IMR-90 (cell line): ENCODE measurements around the gene BSDC1. TPM values are rescaled to one million over a fixed set of nuclear protein-coding genes. Genes with fewer than 3 reads are reported as not detected.

ENCODE experiments used
- ATAC-seq: fragments of 200-7000 bp; cut with Tn5 transposase; 2 replicates; pipeline ENCODE4 v1.9.1; 2020; ENCODE audit warnings: low read depth, mild to moderate bottlenecking, moderate library complexity
- BruUV-seq: library from RNA; stranded (reverse); fragments of 400-500 nt; replicated peaks from 2 replicates; lab custom pipeline; 2021; lab: Mats Ljungman, UMichigan
- CTCF ChIA-PET: fragments of 300-600 bp; formaldehyde crosslinking; extraction: SDS; loops from one replicate; lab custom pipeline; 2021; ENCODE audit warnings: antibody characterized with exemption; lab: Yijun Ruan, JAX
- POLR2A ChIA-PET: fragments of 300-600 bp; sonication (Branson Sonifier 250); formaldehyde crosslinking; loops from one replicate; lab custom pipeline; 2022; ENCODE audit warnings: antibody characterized with exemption; ENCODE audit not compliant: unreplicated experiment; lab: Charles Lee
- DNase-seq: peaks from one replicate; pipeline ENCODE4 v3.0.0; 2013
- H2AFZ ChIP-seq: replicated peaks from 2 replicates; pipeline ENCODE3; 2013; ENCODE audit warnings: low read length, mild to moderate bottlenecking; ENCODE audit not compliant: poor library complexity
- H2AK5ac ChIP-seq: 2 replicates; pipeline ENCODE4 v1.6.1; 2013; ENCODE audit warnings: low read depth, low read length, inconsistent platforms
- H2AK9ac ChIP-seq: replicated peaks from 2 replicates; pipeline ENCODE3; 2013; ENCODE audit warnings: mild to moderate bottlenecking, low read depth, low read length, moderate library complexity; ENCODE audit not compliant: poor library complexity
- H2BK120ac ChIP-seq: 2 replicates; pipeline ENCODE4 v1.6.1; 2013; ENCODE audit warnings: low read depth, low read length, inconsistent platforms
- H2BK15ac ChIP-seq: 3 replicates; pipeline ENCODE4 v1.6.1; 2013; ENCODE audit warnings: low read depth, low read length, inconsistent platforms
- H2BK20ac ChIP-seq: 2 replicates; pipeline ENCODE4 v1.6.1; 2013; ENCODE audit warnings: low read depth, mild to moderate bottlenecking, inconsistent platforms, low read length, moderate library complexity
- H2BK5ac ChIP-seq: 2 replicates; pipeline ENCODE4 v1.6.1; 2013; ENCODE audit warnings: mild to moderate bottlenecking, low read depth, low read length, inconsistent platforms; ENCODE audit not compliant: poor library complexity, severe bottlenecking
- H3K14ac ChIP-seq: replicated peaks from 2 replicates; pipeline ENCODE4 v1.6.1; 2013; ENCODE audit warnings: low read depth, low read length, inconsistent platforms
- H3K18ac ChIP-seq: 2 replicates; pipeline ENCODE4 v1.6.1; 2013; ENCODE audit warnings: low read depth, low read length, control low read depth
- H3K23ac ChIP-seq: 2 replicates; pipeline ENCODE4 v1.6.1; 2013; ENCODE audit warnings: low read depth, low read length, inconsistent platforms
- H3K27ac ChIP-seq: 2 replicates; pipeline ENCODE4 v1.5.1; 2013; ENCODE audit warnings: mild to moderate bottlenecking, control low read depth, low read length; ENCODE audit not compliant: insufficient read depth
- H3K27me3 ChIP-seq: 2 replicates; pipeline ENCODE4 v1.6.1; 2013; ENCODE audit warnings: low read length; ENCODE audit not compliant: control insufficient read depth, insufficient read depth
- H3K36me3 ChIP-seq: 2 replicates; pipeline ENCODE4 v1.6.1; 2013; ENCODE audit warnings: low read length, mixed read lengths; ENCODE audit not compliant: control insufficient read depth, insufficient read depth
- H3K4ac ChIP-seq: 2 replicates; pipeline ENCODE4 v1.6.1; 2013; ENCODE audit warnings: low read depth, low read length, inconsistent platforms
- H3K4me1 ChIP-seq: 2 replicates; pipeline ENCODE4 v1.6.1; 2013; ENCODE audit warnings: low read length, mixed read lengths; ENCODE audit not compliant: control insufficient read depth, insufficient read depth
- H3K4me2 ChIP-seq: 2 replicates; pipeline ENCODE4 v1.6.1; 2013; ENCODE audit warnings: low read depth, mild to moderate bottlenecking, control low read depth, low read length, moderate library complexity
- H3K4me3 ChIP-seq: 2 replicates; pipeline ENCODE4 v1.5.1; 2013; ENCODE audit warnings: low read depth, mild to moderate bottlenecking, control low read depth, low read length, moderate library complexity; ENCODE audit not compliant: insufficient read depth
- H3K56ac ChIP-seq: 2 replicates; pipeline ENCODE4 v1.6.1; 2013; ENCODE audit warnings: low read length, inconsistent platforms; ENCODE audit not compliant: insufficient read depth; ENCODE audit errors: extremely low read depth
- H3K79me1 ChIP-seq, 2 experiments: 2 replicates each; pipeline ENCODE4 v1.6.1; 2013; ENCODE audit warnings: low read length in 2 of 2, inconsistent platforms in 1 of 2, low read depth in 1 of 2
- H3K9ac ChIP-seq: 2 replicates; pipeline ENCODE4 v1.6.1; 2013; ENCODE audit warnings: low read depth, low read length, control low read depth
- H3K9me1 ChIP-seq: 2 replicates; pipeline ENCODE4 v1.6.1; 2013; ENCODE audit warnings: low read length, inconsistent platforms; ENCODE audit not compliant: insufficient read depth
- H3K9me3 ChIP-seq: 2 replicates; pipeline ENCODE4 v1.6.1; 2013; ENCODE audit warnings: low read length; ENCODE audit not compliant: control insufficient read depth, insufficient read depth
- H4K20me1 ChIP-seq: 2 replicates; pipeline ENCODE4 v1.6.1; 2013; ENCODE audit warnings: low read length, inconsistent platforms; ENCODE audit not compliant: insufficient read depth
- H4K5ac ChIP-seq: 2 replicates; pipeline ENCODE4 v1.6.1; 2013; ENCODE audit warnings: mild to moderate bottlenecking, low read depth, low read length, control low read depth
- H4K8ac ChIP-seq, 2 experiments: 2 replicates each; pipeline ENCODE4 v1.6.1; 2013; ENCODE audit warnings: low read depth in 2 of 2, low read length in 2 of 2, control low read depth in 1 of 2, inconsistent platforms in 1 of 2
- H4K91ac ChIP-seq: 2 replicates; pipeline ENCODE4 v1.6.1; 2013; ENCODE audit warnings: low read depth, low read length, inconsistent platforms; ENCODE audit not compliant: insufficient read depth
- BHLHE40 ChIP-seq: fragments of 150-350 bp; IDR thresholded peaks from 2 replicates; pipeline ENCODE4 v1.6.1; 2016; ENCODE audit warnings: mild to moderate bottlenecking, low read depth, low read length
- CEBPB ChIP-seq: IDR thresholded peaks from 2 replicates; pipeline ENCODE4 v1.6.1; 2012; ENCODE audit warnings: low read depth, low read length, improper control_type of control experiment
- CHD1 ChIP-seq: IDR thresholded peaks from 2 replicates; pipeline ENCODE4 v1.6.1; 2012; ENCODE audit warnings: low read depth, low read length, improper control_type of control experiment
- FOS ChIP-seq: fragments of 150-350 bp; IDR thresholded peaks from 2 replicates; pipeline ENCODE4 v1.6.1; 2016; ENCODE audit warnings: low read depth, low read length
- MAFK ChIP-seq: IDR thresholded peaks from 2 replicates; pipeline ENCODE4 v1.6.1; 2012; ENCODE audit warnings: low read depth, low read length, improper control_type of control experiment
- MAZ ChIP-seq: IDR thresholded peaks from 2 replicates; pipeline ENCODE4 v1.6.1; 2012; ENCODE audit warnings: low read depth, mild to moderate bottlenecking, low read length, improper control_type of control experiment, moderate library complexity, borderline replicate concordance
- NFE2L2 ChIP-seq: fragments of 150-350 bp; IDR thresholded peaks from 2 replicates; pipeline ENCODE4 v1.6.1; 2016; ENCODE audit warnings: low read depth, mild to moderate bottlenecking, low read length
- POLR2A ChIP-seq: IDR thresholded peaks from 2 replicates; pipeline ENCODE4 v1.6.1; 2012; ENCODE audit warnings: mild to moderate bottlenecking, low read depth, low read length
- RAD21 ChIP-seq: IDR thresholded peaks from 2 replicates; pipeline ENCODE4 v1.6.1; 2012; ENCODE audit warnings: low read length, improper control_type of control experiment
- RCOR1 ChIP-seq: IDR thresholded peaks from 2 replicates; pipeline ENCODE4 v1.6.1; 2012; ENCODE audit warnings: mild to moderate bottlenecking, low read length, improper control_type of control experiment; ENCODE audit not compliant: insufficient replicate concordance
- RFX5 ChIP-seq: IDR thresholded peaks from 2 replicates; pipeline ENCODE4 v1.8.0; 2012; ENCODE audit warnings: low read depth, mild to moderate bottlenecking, low read length, moderate library complexity
- SMC3 ChIP-seq: fragments of 150-350 bp; IDR thresholded peaks from 2 replicates; pipeline ENCODE4 v1.6.1; 2016; ENCODE audit warnings: low read depth, mild to moderate bottlenecking, antibody characterized with exemption, low read length, moderate library complexity
- USF2 ChIP-seq: fragments of 150-350 bp; IDR thresholded peaks from 2 replicates; pipeline ENCODE4 v1.6.1; 2017; ENCODE audit warnings: mild to moderate bottlenecking, antibody characterized with exemption, low read length, low read depth
- WGBS, 2 experiments: methylation state at CpG; one replicate each; pipeline versions ENCODE4 v1.1.5 to v1.1.7; 2013; ENCODE audit warnings: missing lambda C conversion rate in 2 of 2; ENCODE audit not compliant: insufficient read length in 1 of 2; ENCODE audit errors: extremely low coverage in 2 of 2; 5-methylcytosine and 5-hydroxymethylcytosine counted together
- dilution Hi-C: fragments of 300-500 bp; cut with HindIII; formaldehyde crosslinking; loops from one replicate; pipeline ENCODE4 v1.14.3; 2018; ENCODE audit warnings: low sequenced_read_pairs; ENCODE audit not compliant: unreplicated experiment
- in situ Hi-C: fragments of 300-500 bp; cut with MboI; formaldehyde crosslinking; loops from 3 replicates; pipeline ENCODE4 v1.14.3; 2019; ENCODE audit warnings: low sequenced_read_pairs, inconsistent platforms, mixed read lengths
- intact Hi-C: fragments of 100-400 bp; cut with micrococcal nuclease; formaldehyde crosslinking; loops from 2 replicates; pipeline ENCODE4 v1.10.0; 2022
- polyA plus RNA-seq, 3 experiments: library from polyadenylated mRNA; depleted of rRNA; stranded (reverse); fragments of >200 nt; gene quantifications; 2 replicates each; pipeline ENCODE4 v1.2.3, GENCODE V29; 2012; ENCODE audit warnings: low replicate concordance in 1 of 3
- total RNA-seq: library from RNA; depleted of rRNA; stranded (reverse); fragments of >200 nt; gene quantifications from 2 replicates; pipeline ENCODE4 v1.2.3, GENCODE V29; 2012
- TF ChIP-seq, protein P1 (sequence below): conservative IDR thresholded peaks from 2 replicates; pipeline ENCODE4 v1.5.1; 2012; ENCODE audit warnings: mild to moderate bottlenecking, low read depth, low read length, improper control_type of control experiment
- TF ChIP-seq, protein P2 (sequence below): fragments of 150-350 bp; IDR thresholded peaks from 2 replicates; pipeline ENCODE4 v1.6.1; 2016; ENCODE audit warnings: low read depth, mild to moderate bottlenecking, low read length, moderate library complexity, borderline replicate concordance

BSDC1 gene
- total and polyA plus RNA-seq, 2 of the 4 experiments (the other 2 are of a cell fraction) = 56.8 to 60.4 TPM

DNA sequence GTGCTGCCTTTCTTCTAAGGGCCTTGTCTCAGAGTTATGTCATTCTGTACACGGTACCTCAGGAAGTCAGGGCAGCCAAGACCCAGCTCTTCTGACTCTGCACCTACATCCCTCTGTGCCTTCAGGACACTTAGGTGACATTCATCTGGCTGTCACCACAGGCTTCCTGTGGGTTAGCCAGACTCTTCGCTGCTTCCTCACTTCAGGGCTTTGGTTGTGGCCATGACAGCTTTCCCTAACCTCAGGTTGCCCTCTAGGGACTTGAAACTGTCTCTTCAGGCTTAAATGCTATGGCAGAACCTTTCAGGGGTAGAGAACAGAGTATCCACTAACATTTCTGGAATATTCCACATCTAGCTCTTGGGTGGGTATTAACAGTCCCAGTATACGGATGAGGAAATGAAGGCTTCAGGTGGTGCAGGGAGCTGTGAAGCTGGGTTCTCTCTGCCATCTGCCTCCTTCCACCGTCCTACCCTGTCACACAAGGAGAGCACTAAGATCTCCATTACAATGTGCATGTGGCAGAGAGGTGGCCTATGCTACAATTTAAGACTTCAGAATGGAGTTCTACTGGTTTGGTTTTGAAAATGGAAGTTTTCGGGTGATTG is 22.0 kb downstream of the BSDC1 start:
- H4K91ac ChIP-seq = no peak overlapping the region
- no peak overlapping the region for H2BK120ac ChIP-seq
- no peak overlapping the region for H4K8ac ChIP-seq
- H3K27me3 ChIP-seq = no peaks in the 10 kb centered on the region
- dilution Hi-C loops = no loop called here
- no peak overlapping the region for H2AFZ ChIP-seq
- ATAC-seq = peak; percentile 38
- H3K4me3 ChIP-seq = no peak overlapping the region
- ChIA-PET CTCF (interaction anchor here (1.4 kb wide), 1 partner anchor 157 kb away, joined by 6 read pairs; no protein-coding TSS in a partner anchor), POLR2A (no interaction called here)
- H3K4me1 ChIP-seq = no peaks in the 10 kb centered on the region
- H3K36me3 ChIP-seq = peaks cover 59% of the 10 kb centered on the region
- H3K9me1 ChIP-seq = no peaks in the 10 kb centered on the region
- in situ Hi-C loops = no loop called here
- H2BK5ac ChIP-seq = no peak overlapping the region
- intact Hi-C loops = no loop called here
- H3K4ac ChIP-seq = no peak overlapping the region
- TF ChIP-seq, protein P1, sequence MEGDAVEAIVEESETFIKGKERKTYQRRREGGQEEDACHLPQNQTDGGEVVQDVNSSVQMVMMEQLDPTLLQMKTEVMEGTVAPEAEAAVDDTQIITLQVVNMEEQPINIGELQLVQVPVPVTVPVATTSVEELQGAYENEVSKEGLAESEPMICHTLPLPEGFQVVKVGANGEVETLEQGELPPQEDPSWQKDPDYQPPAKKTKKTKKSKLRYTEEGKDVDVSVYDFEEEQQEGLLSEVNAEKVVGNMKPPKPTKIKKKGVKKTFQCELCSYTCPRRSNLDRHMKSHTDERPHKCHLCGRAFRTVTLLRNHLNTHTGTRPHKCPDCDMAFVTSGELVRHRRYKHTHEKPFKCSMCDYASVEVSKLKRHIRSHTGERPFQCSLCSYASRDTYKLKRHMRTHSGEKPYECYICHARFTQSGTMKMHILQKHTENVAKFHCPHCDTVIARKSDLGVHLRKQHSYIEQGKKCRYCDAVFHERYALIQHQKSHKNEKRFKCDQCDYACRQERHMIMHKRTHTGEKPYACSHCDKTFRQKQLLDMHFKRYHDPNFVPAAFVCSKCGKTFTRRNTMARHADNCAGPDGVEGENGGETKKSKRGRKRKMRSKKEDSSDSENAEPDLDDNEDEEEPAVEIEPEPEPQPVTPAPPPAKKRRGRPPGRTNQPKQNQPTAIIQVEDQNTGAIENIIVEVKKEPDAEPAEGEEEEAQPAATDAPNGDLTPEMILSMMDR = peak; percentile 22; the same call in 1 of the 2 replicates
- TF ChIP-seq RFX5 (no peak), CEBPB (no peak), MAZ (no peak), RCOR1 (no peak), NFE2L2 (no peak), MAFK (no peak), FOS (no peak), USF2 (no peak), SMC3 (no peak), RAD21 (peak; percentile 30; the same call in 1 of the 2 replicates), POLR2A (no peak), CHD1 (no peak), BHLHE40 (no peak)
- TF ChIP-seq, protein P2, sequence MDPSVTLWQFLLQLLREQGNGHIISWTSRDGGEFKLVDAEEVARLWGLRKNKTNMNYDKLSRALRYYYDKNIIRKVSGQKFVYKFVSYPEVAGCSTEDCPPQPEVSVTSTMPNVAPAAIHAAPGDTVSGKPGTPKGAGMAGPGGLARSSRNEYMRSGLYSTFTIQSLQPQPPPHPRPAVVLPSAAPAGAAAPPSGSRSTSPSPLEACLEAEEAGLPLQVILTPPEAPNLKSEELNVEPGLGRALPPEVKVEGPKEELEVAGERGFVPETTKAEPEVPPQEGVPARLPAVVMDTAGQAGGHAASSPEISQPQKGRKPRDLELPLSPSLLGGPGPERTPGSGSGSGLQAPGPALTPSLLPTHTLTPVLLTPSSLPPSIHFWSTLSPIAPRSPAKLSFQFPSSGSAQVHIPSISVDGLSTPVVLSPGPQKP = no peak
- H3K9ac ChIP-seq = no peak overlapping the region
- DNase-seq = no peak
- H3K4me2 ChIP-seq = no peak overlapping the region
- H3K79me1 ChIP-seq = peaks cover 3 to 12% of the 10 kb centered on the region in 2 experiments; a peak in 3 of 4 replicates
- H3K9me3 ChIP-seq = no peaks in the 10 kb centered on the region
- H3K56ac ChIP-seq = no peak overlapping the region
- H2AK5ac ChIP-seq = no peak overlapping the region; the same call in 1 of the 2 replicates
- H3K14ac ChIP-seq = no peak overlapping the region
- H3K18ac ChIP-seq = no peak overlapping the region
- no peak overlapping the region for H2BK15ac ChIP-seq
- no peak overlapping the region for H2AK9ac ChIP-seq
- H4K5ac ChIP-seq = no peak overlapping the region
- WGBS, 2 experiments = 100% methylated on average over 1 of the region's 5 CpGs; no CpG with 5 or more reads in 1 of the 2 experiments
- H3K27ac ChIP-seq = no peak overlapping the region
- H3K23ac ChIP-seq = peak overlapping the region; percentile 20; the same call in 1 of the 2 replicates
- BruUV-seq = no TSS peak
- H2BK20ac ChIP-seq = no peak overlapping the region
- peaks cover 4% of the 10 kb centered on the region; the same call in 1 of the 2 replicates for H4K20me1 ChIP-seq
